Measurements from ENCODE around the gene ZNF41. TPM values are rescaled to one million over a fixed set of nuclear protein-coding genes. Genes with fewer than 3 reads are reported as not detected.
"Not testable (repeated sequence)": the region's sequence is repeated elsewhere in the genome, so short reads cannot be mapped to it uniquely, and the experiment has no call there.

Gene ZNF41
- total RNA-seq, 1 experiment from 2014 or later = 4.2 TPM

DNA sequence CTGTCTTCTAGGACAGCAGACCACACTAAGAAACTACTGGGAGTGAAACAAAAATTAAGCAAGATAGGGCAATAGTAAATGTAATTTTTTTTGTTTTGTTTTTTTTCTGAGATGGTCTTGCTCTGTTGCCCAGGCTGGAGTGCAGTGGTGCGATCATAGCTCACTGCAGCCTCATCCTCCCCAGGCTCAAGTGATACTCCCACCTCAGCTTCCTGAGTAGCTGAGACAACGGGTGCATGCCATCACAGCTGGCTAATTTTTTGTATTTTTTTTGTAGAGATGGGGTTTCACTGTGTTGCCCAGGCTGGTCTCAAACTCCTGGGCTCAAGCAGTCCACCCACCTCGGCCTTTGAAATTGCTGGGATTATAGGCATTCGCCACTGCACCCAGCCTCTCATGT, 9.1 kb upstream of the ZNF41 start:
- DNase-seq (ENCODE audit: low spot score) = not testable (repeated sequence)

DNA sequence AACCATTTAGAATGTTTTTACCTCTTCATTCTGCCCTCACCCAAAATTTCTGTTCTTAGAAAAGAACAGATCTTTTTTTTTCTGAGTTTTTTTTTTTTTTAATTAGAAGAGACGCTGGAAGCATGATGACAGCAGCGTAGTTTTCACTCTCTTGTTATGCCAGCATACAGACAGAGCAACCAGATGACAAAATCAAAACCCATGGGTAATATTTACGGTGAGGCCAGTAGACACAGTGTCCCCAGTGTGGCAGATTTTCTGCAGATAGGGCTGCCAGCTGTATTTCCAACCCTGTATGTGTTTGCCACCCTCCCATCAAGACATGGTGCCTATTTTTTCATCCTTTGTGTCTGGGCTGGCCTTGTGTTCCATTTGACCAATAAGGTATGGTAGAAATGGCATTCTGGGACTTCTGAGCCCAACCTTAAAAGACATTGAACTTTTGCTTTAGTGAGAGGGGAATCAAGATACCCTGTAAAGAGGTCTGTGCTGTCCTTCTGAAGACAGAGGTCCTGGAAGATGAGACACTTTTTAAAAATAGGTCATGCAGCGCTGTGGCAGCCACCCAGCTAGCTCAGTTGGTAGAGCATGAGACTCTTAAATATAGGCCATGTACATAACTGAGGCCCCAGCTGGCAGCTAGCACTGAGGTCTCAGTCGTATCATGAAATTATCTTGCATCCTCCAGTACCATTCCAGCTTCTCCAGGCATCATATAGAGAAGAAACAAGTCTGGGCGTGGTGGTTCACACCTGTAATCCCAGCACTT, 6.7 kb upstream of the ZNF41 start:
- DNase-seq (ENCODE audit: low spot score) = no peak

DNA sequence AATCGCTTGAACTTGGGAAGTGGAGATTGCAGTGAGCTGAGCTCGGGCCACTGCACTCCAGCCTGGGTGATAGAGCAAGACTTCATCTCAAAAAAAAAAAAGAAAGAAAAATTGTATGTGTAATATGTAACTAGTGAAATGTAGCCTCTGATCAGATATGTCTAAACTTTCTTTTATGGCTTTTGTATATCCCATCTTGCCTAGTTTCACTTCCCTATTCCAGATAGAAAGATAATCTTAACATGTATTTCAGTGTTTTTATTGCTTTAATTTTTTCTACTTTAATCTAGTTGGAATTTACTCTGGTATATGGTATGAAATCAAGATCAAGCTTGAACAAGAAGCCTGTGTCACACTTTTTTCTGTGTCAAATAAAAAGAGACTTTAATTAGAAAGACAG, 1.9 kb upstream of the ZNF41 start:
- DNase-seq (ENCODE audit: low spot score) = no peak

DNA sequence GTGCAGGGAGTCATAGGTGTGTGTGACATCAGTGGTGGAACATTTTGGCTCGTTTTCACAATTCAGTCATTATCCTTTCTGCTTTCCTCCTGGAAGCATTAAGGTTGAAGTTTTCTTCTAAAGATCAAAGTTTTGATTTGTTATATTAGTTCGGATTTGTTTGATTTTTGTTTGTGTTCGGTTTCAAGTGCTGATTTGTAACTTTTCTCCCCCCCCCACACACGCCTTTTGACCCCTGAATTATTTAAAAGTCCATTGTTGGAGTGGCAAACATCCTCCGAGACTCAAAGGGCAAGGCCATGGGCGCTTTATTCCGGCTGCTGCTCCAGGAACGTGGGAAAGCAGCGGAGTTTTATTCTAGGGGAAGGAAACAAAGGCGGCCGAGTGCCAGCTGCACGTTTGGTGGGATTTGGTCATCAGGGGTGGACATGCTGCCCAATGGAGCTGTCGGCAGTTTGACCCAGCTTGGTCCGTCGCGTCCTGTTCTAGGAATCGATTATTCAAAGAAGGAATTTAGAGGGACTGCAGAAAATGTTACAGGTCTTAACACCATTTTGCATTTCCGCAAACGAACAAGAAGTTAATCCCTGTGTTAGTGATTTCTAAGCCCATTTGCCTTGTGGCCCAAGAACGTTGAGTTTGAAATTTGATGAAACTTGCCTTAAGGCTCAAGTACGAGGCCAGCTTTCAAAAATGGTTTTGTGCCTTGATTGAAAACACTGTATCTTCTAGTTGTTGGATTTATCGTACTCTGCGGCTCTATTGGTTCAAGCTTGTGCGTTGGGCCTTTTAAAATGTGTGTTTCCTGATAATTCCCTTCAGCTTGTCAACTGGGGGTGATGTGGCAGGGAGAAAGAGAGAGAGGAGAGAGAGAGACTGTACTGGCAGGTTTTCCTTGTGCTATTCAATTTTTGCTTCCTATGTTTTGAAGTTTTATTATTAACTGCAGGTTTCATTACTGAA, 565 bp upstream of the ZNF41 start:
- DNase-seq (ENCODE audit: low spot score) = peak; percentile 51

DNA sequence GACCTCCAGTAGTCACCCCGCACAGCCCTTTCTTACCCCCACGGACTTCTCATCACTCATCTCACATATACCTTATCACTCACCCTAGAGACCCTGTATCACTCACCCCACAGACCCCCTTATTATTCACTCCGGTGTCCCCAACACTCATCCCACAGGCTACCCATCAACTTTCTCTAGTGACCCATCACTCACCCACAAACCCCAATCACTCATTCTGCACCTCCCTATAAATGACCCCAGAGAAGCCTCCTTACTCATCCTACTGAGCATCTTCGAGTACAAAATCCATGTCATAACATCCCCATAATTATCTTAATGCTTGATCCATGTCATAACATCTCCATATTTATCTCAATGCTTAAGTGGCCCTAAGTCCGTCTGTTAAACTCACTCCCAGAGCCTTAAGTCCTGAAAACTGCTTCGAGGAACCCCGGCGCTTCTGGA, 934 bp downstream of the ZNF41 start:
- DNase-seq (ENCODE audit: low spot score) = no peak

DNA sequence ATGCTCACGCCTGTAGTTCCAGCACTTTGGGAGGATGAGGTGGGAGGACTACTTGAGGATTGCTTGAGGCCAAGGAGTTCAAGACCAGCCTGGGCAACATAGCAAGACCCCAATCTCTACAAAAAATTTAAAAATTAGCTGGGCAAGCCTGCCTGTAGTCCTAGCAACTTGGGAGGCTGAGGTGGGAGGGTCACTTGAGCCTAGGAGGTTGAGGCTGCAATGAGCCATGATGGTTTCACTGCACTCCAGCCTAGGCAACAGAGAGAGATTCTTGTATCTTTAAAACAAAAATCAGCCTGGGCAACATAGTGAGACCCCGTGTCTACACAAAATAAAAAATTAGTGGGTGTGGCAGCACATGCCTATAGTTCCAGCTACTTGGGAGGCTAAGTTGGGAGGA, 1.9 kb downstream of the ZNF41 start:
- DNase-seq (ENCODE audit: low spot score) = no peak

DNA sequence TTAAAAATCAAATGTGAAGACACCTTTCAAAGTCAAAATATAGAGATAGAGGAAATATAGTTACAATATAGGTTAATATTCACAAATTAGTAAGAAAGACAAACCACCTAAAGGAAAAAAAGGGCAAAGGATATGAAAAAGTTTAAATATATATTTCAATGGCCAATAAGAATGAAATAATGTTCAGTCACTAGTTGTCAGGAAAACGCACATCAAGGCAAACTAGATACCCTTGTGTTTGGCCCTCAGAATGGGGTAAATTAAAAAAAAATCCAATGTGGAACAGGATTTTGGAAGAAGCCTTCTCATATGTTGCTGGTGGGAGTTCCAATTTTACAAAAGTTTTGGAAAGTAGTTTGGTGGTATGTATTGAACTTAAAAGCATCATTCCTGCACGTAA, 2.4 kb downstream of the ZNF41 start:
- no peak for DNase-seq (ENCODE audit: low spot score)

DNA sequence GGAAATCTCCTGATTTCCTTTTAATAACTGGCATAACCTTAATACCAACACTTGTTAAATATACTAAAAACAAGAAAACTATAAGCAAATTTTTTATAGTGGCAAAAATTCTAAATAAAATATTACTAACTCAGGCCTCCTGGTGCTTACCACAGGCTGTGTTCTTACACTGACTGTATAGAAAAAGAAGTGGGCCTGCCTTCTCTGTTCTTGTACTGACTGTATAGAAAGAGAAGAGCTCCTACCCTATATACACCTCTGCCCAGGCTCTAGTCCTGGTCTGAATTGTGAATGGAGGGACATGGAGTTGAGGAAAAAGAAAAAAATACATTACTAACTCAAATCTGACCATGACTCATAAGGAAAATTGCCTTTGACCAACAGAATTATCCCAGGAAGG, 7.5 kb downstream of the ZNF41 start:
- no peak for DNase-seq (ENCODE audit: low spot score)

DNA sequence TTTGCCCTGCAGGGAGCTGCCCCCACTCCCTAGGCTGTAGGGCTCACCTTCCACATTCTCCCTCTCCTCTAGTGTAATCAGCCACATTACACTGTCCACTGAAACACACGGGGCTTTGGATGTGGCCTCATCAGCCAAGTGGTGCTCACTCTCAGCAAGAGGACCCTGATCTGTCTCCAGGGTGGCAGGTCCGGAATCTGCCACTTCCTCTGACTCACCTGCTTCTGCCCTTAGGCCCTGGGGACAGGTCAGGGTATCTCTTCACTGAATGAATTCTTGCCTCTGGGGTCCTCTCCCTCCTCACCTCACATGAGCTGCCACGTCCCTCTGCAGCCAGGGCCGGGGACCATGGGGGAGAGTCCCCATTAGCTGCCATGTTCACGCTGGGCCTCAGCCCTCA, 15.9 kb downstream of the ZNF41 start:
- DNase-seq (ENCODE audit: low spot score) = no peak

DNA sequence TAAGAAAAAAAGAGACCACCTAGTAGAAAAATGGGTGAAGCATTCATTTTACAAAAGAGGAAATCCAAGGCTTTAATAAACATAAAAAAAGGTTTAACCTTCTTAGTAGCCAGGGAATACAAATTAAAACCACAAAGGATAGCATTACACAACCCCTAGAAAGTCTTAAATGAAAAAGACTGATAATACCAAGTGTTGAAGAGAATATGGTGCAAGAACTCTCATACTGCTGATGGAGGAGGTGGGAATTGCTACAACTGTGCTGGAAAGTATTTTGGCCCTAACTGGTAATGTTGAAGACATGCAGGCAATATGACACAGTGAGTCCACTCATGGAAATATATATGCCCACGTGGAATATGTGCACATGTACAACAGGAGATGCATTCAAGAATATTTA, 22.5 kb downstream of the ZNF41 start:
- no peak for DNase-seq (ENCODE audit: low spot score)

DNA sequence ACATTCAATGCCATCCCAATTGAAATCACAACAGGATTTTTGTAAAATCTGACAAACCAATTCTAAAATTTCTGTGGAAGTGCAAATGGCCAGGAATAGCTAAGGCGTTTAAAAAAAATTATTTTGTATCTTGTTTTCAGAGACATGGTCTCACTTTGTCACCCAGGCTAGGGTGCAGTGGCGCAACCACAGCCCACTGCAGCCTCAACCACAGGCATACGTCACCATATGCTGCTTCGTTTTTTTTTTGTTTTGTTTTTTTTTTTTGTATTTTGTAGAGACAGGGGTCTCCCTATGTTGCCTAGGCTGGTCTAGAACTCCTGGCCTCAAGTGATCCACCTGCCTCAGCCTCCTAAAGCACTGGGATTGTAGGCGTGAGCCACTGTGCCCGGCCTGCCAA, 24.5 kb downstream of the ZNF41 start:
- DNase-seq (ENCODE audit: low spot score) = no peak

DNA sequence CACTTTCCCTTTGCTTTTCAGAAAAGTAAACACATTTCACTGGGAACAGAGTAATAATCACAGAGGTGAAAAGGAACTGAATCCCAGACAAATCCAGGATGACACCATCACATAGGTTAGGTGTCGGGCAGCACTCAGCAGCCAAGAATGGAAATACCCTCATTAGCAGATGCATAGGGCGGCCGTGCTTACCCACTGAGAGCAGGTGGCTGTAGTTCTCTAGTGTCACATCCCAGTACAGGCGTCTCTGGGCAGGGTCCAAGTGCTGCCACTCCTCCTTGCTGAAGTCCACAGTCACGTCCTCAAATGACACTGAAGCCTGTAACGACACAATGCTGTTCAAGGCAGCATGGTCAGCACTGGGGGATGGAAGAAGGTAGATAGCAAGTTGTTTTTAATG, 26.9 kb downstream of the ZNF41 start:
- no peak for DNase-seq (ENCODE audit: low spot score)

DNA sequence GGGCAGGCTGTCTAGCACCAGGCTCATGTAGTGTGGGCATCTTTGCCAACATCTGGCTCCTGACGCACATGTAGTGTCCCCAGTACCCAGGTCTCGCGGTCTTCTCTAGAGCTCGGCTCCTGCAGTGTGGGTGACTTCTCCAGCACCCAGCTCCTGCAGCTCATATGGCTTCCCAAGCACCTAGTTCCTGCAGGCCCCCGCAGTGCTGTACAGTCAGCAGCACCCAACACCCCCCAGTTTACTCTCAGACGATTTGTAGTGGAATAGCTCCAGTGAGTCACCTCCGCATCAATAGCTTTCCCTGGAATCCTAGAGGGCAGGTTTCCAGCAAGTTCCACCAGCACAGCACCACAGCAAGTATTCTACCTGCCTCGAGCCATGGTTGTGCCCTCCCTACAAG, 30.9 kb downstream of the ZNF41 start:
- DNase-seq (ENCODE audit: low spot score) = no peak

DNA sequence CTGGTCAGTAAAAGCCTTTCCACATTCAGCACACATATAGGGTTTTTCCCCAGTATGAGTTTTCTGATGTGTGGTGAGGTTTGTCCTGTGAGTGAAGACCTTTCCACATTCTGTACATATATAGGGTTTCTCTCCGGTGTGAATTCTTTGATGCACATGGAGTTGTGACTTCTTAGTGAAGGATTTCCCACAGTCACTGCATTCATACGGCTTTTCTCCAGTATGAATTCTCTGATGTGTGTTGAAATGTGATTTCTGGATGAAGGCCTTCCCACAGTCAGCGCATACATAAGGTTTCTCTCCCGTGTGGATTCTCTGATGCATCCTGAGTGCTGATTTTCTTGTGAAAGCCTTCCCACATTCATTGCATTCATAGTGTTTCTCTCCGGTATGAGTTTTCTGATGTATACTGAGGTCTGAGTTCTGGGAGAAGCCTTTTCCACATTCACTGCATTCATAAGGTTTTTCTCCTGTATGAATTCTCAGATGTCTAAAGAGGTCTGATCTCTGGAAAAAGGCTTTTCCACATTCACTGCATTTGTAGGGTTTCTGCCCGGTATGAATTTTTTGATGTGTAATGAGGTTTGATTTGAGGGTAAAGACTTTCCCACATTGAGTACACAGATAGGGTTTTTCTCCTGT, 34.7 kb downstream of the ZNF41 start:
- no peak for DNase-seq (ENCODE audit: low spot score)

DNA sequence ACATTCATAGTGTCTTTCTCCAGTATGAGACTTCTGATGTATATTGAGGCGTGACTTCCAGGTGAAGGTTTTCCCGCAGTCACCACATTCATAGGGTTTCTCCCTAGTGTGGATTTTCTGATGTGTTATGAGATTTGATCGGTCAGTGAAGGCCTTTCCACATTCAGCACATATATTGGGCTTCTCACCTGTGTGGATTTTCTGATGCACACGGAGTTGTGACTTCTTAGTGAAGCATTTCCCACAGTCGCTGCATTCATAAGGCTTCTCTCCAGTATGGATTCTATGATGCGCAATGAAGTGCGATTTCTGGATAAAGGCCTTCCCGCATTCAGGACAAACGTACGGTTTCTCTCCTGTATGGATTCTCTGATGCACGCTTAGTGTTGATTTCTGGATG, 35.4 kb downstream of the ZNF41 start:
- no peak for DNase-seq (ENCODE audit: low spot score)

DNA sequence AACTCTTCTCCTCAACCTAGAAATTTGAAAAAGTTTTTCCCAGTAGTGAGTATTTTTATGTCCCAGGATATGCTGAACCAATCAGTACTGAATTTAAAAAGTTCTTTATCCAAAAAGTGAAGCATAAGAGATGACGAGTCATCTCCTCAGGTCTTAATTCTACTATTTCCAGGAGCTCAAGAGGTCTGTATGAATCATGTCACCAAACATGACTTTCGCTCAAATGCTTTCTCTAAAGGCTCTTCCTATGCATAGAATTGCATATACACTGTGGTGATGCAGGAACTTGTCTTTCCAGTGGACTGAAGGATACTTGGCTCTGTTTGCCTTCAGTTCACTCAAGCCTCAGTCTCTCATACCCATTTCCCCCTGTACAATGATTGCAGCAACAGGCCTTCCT, 36.1 kb downstream of the ZNF41 start:
- DNase-seq (ENCODE audit: low spot score) = no peak

DNA sequence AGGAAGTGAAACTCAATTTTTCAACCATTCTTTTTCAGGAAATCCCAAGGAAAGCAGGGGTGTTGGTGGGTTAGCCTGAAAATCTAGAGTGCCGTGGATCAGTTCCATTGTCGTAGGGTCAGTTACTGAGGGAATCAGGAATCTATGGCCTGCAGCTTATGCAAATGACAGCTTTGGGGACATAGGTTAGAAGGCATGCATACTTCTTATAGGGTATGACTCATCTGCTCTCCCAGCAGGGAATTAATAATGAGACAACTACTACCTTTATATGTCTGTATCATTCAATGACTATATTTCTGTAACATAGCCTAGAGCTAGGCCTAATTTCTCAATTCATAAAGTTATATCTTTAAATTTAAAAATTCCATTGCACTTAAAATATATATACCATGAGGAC, 36.6 kb downstream of the ZNF41 start:
- DNase-seq (ENCODE audit: low spot score) = no peak

DNA sequence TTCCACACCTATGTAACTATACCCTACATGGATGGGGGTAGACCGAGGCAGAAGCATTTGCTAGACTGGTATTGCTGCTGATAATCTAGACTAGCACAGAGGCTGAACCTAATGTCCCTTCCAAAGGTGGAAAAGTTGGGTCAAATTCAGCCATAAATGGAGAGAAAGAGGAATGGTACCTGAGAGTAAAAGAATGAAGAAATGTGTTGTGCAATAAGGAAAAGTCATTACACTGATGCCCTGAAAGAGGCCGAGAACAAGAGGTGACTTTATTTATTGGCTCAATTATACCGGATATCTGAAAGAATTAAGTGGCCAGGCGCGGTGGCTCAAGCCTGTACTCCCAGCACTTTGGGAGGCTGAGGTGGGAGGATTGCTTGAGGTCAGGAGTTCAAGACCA, 52.1 kb downstream of the ZNF41 start:
- DNase-seq (ENCODE audit: low spot score) = no peak

DNA sequence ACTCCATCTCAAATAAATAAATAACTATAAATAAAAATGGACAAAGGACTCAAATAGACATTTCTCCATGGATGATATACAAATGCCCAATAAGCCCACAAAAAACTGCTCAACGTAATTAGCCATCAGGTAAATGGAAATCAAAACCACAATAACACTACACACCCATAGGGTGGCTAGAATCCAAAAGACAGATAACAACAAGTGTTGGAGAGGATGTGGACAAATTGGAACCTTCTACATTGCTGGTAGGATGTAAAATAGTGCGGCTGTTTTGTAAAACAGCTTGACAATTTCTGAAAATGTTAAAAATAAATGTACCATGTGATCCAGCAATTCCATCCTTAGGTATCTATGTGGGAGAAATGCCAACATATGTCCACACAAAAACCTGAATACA, 60.6 kb downstream of the ZNF41 start:
- no peak for DNase-seq (ENCODE audit: low spot score)

DNA sequence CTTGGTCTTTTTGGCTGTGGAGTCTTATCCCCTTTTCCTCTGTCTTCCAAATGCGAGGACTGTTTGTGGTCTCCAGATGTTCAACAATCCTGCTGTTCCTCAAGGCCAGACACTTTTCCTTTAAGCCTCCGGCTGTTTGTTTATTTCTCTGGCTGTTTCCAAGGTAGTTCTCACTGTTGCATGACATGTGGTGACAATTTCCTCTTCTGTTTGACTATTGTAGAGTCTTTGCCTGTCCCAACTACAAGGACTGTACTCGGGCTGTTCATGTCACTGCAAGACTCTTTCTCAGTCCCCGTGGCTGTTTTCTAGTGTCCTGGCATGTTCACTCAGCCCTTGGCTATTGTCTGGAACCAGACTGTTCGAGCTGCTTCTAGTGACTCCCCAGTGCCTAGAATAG, 62.1 kb downstream of the ZNF41 start:
- DNase-seq (ENCODE audit: low spot score) = no peak

DNA sequence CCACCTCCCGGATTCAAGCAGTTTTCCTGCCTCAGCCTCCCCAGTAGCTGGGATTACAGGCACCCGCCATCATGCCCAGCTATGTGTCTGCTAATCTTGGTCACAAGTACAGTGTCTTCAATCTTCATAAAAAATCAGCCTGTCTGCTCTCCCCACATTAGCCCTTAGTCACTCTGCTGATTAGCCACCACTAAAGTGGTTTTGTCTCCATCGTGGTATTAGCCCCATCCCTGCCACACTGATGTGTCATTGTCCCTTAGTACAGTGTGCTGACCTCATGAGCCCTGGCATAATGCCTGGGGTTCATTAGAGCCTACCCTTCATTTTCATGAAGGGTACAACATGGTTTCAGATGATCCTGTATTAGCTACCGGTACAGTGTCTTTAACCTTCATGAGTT, 62.8 kb downstream of the ZNF41 start:
- DNase-seq (ENCODE audit: low spot score) = no peak

DNA sequence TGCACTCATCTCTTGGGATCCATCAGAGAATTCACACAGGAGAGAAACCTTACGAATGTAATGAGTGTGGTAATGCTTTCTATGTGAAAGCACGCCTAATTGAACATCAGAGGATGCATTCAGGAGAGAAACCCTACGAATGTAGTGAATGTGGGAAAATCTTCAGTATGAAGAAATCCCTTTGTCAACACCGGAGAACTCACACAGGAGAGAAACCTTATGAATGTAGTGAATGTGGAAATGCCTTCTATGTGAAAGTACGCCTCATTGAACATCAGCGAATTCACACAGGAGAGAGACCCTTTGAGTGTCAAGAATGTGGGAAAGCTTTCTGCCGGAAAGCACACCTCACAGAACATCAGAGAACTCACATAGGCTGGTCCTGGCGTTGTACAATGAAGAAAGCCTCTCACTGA, 69.8 kb downstream of the ZNF41 start:
- no peak for DNase-seq (ENCODE audit: low spot score)

All from HT-29 (cell line).